ENCODE data around the gene KIAA0040. TPM values are rescaled to one million over a fixed set of nuclear protein-coding genes. Genes with fewer than 3 reads are reported as not detected.

KIAA0040 gene
- total RNA-seq, 2 experiments from 2014 or later = 26.4 to 27.6 TPM

DNA sequence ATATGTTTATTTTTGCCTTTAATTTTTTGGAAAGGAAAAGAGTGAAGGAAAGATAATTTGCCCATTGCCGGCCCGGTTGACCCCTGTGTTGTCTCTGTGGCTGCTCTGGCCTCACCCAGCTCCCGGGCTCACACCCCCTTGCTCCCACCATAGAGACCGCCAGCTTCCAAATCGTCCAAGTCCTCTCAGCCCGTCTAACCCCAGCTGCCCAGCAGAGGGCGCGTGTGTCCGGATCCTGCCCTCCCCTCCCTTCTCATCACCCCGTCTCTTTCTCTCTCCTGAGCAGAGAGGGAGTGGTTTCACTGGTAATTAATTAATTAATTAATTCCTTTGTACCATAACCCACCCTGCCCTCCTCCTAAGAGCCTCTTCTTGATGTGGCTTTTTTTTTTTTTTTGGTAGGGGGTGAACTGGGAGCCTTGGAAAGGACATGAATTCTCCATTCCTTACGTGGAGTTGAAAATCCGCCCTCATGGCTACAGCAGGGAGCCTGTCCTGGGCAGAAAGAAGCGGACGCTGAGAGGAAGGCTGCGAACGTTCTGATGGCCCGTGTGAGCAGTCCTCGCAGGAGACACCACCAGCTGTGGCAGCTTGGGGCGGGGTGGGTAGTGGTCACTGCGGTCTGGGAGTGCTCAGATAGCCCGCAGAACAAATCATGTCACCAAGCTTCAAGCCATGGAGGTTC is 45.9 kb downstream of the KIAA0040 start:
- no peak overlapping the region for H3K4me3 Mint-ChIP-seq
- H3K27me3 Mint-ChIP-seq = peaks cover 32% of the 10 kb centered on the region
- H3K27ac Mint-ChIP-seq = no peak overlapping the region
- H3K9me3 Mint-ChIP-seq = no peaks in the 10 kb centered on the region
- peaks cover 4% of the 10 kb centered on the region for H3K4me1 Mint-ChIP-seq
- H3K36me3 Mint-ChIP-seq = no peaks in the 10 kb centered on the region
- DNase-seq = peak; percentile 67

DNA sequence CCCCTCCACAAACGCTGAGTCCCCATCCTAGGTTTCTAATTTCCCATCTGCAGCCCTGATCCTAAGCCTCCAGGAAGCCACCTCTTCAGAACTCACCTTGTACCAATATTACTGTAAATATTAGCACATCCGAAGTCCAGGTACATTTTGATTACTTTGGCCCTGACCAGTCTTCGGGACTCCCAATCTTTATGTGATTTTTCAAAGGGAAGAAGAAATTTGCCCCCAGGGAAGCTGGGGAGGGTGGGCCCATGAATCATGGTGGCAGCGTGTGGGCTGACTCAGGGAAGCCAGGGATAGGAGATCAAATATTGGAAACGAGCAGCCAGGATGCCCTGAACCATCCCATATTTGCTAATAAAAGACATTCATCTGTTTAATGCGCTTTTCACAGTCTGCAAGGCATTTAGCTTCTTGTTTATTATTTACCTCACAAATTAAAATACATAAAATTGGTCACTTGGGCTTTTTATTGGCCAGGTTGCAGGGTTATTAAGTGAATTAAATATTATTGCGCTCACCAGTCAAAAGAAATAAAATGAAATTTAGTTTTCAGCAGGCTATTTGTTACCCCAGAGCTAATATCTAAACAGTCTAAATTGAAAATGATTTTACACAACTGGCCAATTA is 46.6 kb downstream of the KIAA0040 start:
- Mint-ChIP-seq H3K4me3 (no peak overlapping the region), H3K9me3 (no peaks in the 10 kb centered on the region), H3K27ac (no peak overlapping the region), H3K27me3 (peaks cover 25% of the 10 kb centered on the region), H3K4me1 (peaks cover 4% of the 10 kb centered on the region), H3K36me3 (no peaks in the 10 kb centered on the region)
- no peak for DNase-seq

GRCh38 chr1:175138579-175138978 is 54.0 kb downstream of the KIAA0040 start:
- H3K4me3 Mint-ChIP-seq = no peak overlapping the region
- no peaks in the 10 kb centered on the region for H3K9me3 Mint-ChIP-seq
- no peak overlapping the region for H3K27ac Mint-ChIP-seq

GRCh38 chr1:175137369-175137768 is 55.2 kb downstream of the KIAA0040 start:
- Mint-ChIP-seq H3K4me3 (no peak overlapping the region), H3K9me3 (no peaks in the 10 kb centered on the region), H3K4me1 (peaks cover 2% of the 10 kb centered on the region), H3K27me3 (peaks cover 22% of the 10 kb centered on the region), H3K27ac (no peak overlapping the region), H3K36me3 (no peaks in the 10 kb centered on the region)
- DNase-seq = no peak

More at GRCh38 chr1:175138579-175138978, 54.0 kb downstream of the KIAA0040 start:
- H3K36me3 Mint-ChIP-seq = no peaks in the 10 kb centered on the region
- no peak for DNase-seq
- peaks cover 18% of the 10 kb centered on the region for H3K27me3 Mint-ChIP-seq
- H3K4me1 Mint-ChIP-seq = peaks cover 2% of the 10 kb centered on the region

- no peaks in the 10 kb centered on the region for H3K4me1 Mint-ChIP-seq
- peaks cover 22% of the 10 kb centered on the region for H3K27me3 Mint-ChIP-seq
- DNase-seq = no peak
- H3K9me3 Mint-ChIP-seq = no peaks in the 10 kb centered on the region
- H3K27ac Mint-ChIP-seq = no peak overlapping the region
- H3K4me3 Mint-ChIP-seq = no peak overlapping the region
- no peaks in the 10 kb centered on the region for H3K36me3 Mint-ChIP-seq
These were observed 56.3 kb downstream of the KIAA0040 start for GRCh38 chr1:175136246-175136645.

GRCh38 chr1:175134500-175134899 is 58.1 kb downstream of the KIAA0040 start:
- no peak overlapping the region for H3K4me3 Mint-ChIP-seq
- no peaks in the 10 kb centered on the region for H3K36me3 Mint-ChIP-seq
- peaks cover 22% of the 10 kb centered on the region for H3K27me3 Mint-ChIP-seq
- no peaks in the 10 kb centered on the region for H3K9me3 Mint-ChIP-seq
- DNase-seq = no peak
- H3K27ac Mint-ChIP-seq = no peak overlapping the region
- no peaks in the 10 kb centered on the region for H3K4me1 Mint-ChIP-seq

- Mint-ChIP-seq H3K9me3 (no peaks in the 10 kb centered on the region), H3K27me3 (peaks cover 22% of the 10 kb centered on the region), H3K27ac (no peak overlapping the region), H3K4me1 (no peaks in the 10 kb centered on the region), H3K36me3 (no peaks in the 10 kb centered on the region), H3K4me3 (no peak overlapping the region)
- no peak for DNase-seq
These were observed 58.7 kb downstream of the KIAA0040 start for GRCh38 chr1:175133673-175134435.

GRCh38 chr1:175132436-175132835 is 60.1 kb downstream of the KIAA0040 start:
- Mint-ChIP-seq H3K9me3 (no peaks in the 10 kb centered on the region), H3K4me3 (no peak overlapping the region), H3K4me1 (no peaks in the 10 kb centered on the region), H3K27ac (no peak overlapping the region), H3K36me3 (no peaks in the 10 kb centered on the region), H3K27me3 (peaks cover 19% of the 10 kb centered on the region)
- DNase-seq = no peak

DNA sequence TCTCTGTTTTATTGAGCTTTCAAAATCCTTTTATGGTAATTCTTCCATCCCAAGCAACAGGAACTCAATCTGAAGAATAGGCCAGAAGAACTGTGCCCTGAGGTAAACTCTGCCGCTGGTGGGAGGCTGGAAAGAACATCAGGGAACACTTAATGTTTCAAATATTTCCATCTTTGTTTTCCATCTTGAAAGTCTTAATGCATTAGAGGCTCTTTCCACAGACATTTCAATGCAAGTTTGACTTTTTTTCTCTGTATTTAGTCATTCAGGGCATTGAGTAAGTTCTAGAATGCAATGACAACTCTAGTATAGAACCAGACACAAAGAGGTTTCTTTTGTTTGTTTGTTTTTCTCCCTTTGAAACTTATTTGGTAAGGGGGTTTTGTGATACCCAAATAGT is 61.5 kb downstream of the KIAA0040 start:
- peaks cover 15% of the 10 kb centered on the region for H3K27me3 Mint-ChIP-seq
- H3K27ac Mint-ChIP-seq = no peak overlapping the region
- no peaks in the 10 kb centered on the region for H3K9me3 Mint-ChIP-seq
- H3K4me1 Mint-ChIP-seq = no peaks in the 10 kb centered on the region
- DNase-seq = no peak
- H3K4me3 Mint-ChIP-seq = no peak overlapping the region
- H3K36me3 Mint-ChIP-seq = no peaks in the 10 kb centered on the region

DNA sequence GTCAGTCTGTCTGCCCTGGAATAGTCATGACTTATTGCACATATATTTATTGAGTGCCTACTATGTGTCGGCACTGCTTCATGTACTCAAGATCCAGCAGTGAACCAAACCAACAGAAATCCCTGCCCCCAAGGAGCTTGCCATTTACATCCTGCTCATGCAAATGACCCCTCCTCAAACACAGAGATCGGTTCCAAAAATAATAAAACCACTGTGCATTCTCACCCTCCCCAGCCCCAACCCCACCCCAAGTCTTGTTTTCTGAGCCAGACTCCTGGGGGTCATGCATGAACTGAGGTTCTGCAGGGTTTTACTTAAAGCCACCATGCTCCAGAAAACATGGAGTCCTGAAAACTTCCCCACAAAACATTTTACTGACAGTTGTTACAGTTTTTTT is 61.9 kb downstream of the KIAA0040 start:
- Mint-ChIP-seq H3K27ac (no peak overlapping the region), H3K36me3 (no peaks in the 10 kb centered on the region), H3K27me3 (peaks cover 11% of the 10 kb centered on the region), H3K9me3 (no peaks in the 10 kb centered on the region), H3K4me1 (no peaks in the 10 kb centered on the region), H3K4me3 (no peak overlapping the region)
- DNase-seq = no peak

DNA sequence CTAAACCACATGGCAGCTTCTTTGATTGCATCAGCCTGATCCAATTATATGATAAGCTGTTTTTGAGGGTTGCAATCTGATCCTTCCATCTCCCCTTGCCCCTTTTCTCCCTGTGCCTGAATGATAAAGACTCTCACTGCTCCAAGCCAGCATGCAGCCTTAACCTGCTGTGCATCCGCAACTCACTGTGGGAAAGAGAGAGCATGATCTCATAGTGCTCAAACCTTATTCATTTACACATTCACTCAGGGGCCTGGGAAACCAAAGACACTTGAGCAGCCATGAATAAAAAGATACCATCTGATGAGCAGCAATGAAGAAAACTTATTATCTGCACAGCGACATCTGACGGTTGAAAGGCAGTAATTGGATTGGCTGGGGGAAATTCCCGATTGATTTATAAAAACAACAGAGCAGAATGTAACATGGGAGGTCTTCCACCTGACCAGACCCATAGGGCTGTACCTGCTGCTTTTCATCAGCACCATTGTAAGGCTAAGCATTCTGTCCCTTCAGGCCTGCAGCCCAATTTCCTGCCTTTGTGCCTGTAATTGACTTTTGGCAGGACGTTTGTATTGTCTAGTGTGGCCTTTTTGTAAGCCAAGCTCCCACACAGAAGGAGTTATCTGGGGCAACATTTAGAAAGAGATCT is 62.5 kb downstream of the KIAA0040 start:
- H3K27me3 Mint-ChIP-seq = peaks cover 9% of the 10 kb centered on the region
- H3K9me3 Mint-ChIP-seq = no peaks in the 10 kb centered on the region
- DNase-seq = no peak
- no peak overlapping the region for H3K27ac Mint-ChIP-seq
- no peaks in the 10 kb centered on the region for H3K36me3 Mint-ChIP-seq
- no peaks in the 10 kb centered on the region for H3K4me1 Mint-ChIP-seq
- H3K4me3 Mint-ChIP-seq = no peak overlapping the region

- Mint-ChIP-seq H3K9me3 (no peaks in the 10 kb centered on the region), H3K4me1 (no peaks in the 10 kb centered on the region), H3K27ac (no peak overlapping the region), H3K36me3 (no peaks in the 10 kb centered on the region), H3K27me3 (peaks cover 6% of the 10 kb centered on the region), H3K4me3 (no peak overlapping the region)
- DNase-seq = no peak
These were observed 63.0 kb downstream of the KIAA0040 start for GRCh38 chr1:175129644-175129996.

DNA sequence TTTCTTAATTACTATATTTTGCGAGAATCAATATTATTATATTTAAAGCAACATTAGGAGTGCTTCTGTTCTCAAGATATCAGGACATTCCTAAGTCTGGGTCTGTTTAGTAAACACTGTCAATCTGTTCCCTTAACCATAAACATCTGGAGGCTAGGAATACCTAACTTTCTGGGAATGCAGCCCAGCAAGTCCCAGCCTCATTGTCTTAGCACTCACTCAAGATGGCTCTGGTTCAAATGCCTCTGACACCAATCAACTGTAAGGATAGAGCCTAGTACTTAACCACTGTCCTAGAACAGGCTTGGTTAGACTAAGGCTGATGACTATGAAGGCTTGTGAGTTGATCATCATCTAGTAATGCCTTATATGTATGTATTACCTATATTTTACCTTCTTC is 63.4 kb downstream of the KIAA0040 start:
- no peak overlapping the region for H3K4me3 Mint-ChIP-seq
- H3K36me3 Mint-ChIP-seq = no peaks in the 10 kb centered on the region
- DNase-seq = no peak
- H3K27ac Mint-ChIP-seq = no peak overlapping the region
- H3K9me3 Mint-ChIP-seq = no peaks in the 10 kb centered on the region
- H3K4me1 Mint-ChIP-seq = no peaks in the 10 kb centered on the region
- peaks cover 4% of the 10 kb centered on the region for H3K27me3 Mint-ChIP-seq

DNA sequence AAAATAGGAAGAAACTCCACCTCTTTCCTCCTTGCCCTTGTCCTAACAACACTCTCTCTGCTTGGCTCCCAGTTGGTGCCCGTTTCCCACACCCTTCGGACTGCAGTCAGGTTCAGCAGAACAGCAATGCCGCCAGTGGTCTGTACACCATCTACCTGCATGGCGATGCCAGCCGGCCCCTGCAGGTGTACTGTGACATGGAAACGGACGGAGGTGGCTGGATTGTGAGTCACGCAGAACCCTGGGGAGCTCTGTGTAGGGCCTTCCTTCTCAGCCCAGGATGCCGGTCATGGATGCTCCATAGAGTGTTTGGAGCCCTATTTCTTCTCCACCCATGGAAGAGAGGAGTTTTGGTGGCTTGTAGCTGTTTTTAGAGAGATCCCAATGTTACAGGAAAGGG is 64.1 kb downstream of the KIAA0040 start:
- no peak overlapping the region for H3K4me3 Mint-ChIP-seq
- no peaks in the 10 kb centered on the region for H3K4me1 Mint-ChIP-seq
- H3K27me3 Mint-ChIP-seq = peaks cover 4% of the 10 kb centered on the region
- H3K27ac Mint-ChIP-seq = no peak overlapping the region
- H3K36me3 Mint-ChIP-seq = no peaks in the 10 kb centered on the region
- DNase-seq = no peak
- no peaks in the 10 kb centered on the region for H3K9me3 Mint-ChIP-seq

- DNase-seq = no peak
- H3K4me3 Mint-ChIP-seq = no peak overlapping the region
- no peaks in the 10 kb centered on the region for H3K4me1 Mint-ChIP-seq
- H3K36me3 Mint-ChIP-seq = no peaks in the 10 kb centered on the region
- no peak overlapping the region for H3K27ac Mint-ChIP-seq
- no peaks in the 10 kb centered on the region for H3K9me3 Mint-ChIP-seq
- H3K27me3 Mint-ChIP-seq = no peaks in the 10 kb centered on the region
These were observed 65.0 kb downstream of the KIAA0040 start for GRCh38 chr1:175127565-175127964.

Data from activated naive CD8-positive, alpha-beta T cell treated with anti-CD3 and anti-CD28 coated beads for 36 hours (primary cell).